IMR-90 (cell line): Measurements from ENCODE around the gene AGBL1. TPM values are rescaled to one million over a fixed set of nuclear protein-coding genes. Genes with fewer than 3 reads are reported as not detected.

Experiments used
- ATAC-seq: fragments of 200-7000 bp; cut with Tn5 transposase; 2 replicates; pipeline ENCODE4 v1.9.1; 2020; ENCODE audit warnings: low read depth, mild to moderate bottlenecking, moderate library complexity
- BruUV-seq: library from RNA; stranded (reverse); fragments of 400-500 nt; replicated peaks from 2 replicates; lab custom pipeline; 2021; lab: Mats Ljungman, UMichigan
- CTCF ChIA-PET: fragments of 300-600 bp; formaldehyde crosslinking; extraction: SDS; loops from one replicate; lab custom pipeline; 2021; ENCODE audit warnings: antibody characterized with exemption; lab: Yijun Ruan, JAX
- POLR2A ChIA-PET: fragments of 300-600 bp; sonication (Branson Sonifier 250); formaldehyde crosslinking; loops from one replicate; lab custom pipeline; 2022; ENCODE audit warnings: antibody characterized with exemption; ENCODE audit not compliant: unreplicated experiment; lab: Charles Lee
- DNase-seq: peaks from one replicate; pipeline ENCODE4 v3.0.0; 2013
- H2AFZ ChIP-seq: replicated peaks from 2 replicates; pipeline ENCODE3; 2013; ENCODE audit warnings: low read length, mild to moderate bottlenecking; ENCODE audit not compliant: poor library complexity
- H2AK5ac ChIP-seq: 2 replicates; pipeline ENCODE4 v1.6.1; 2013; ENCODE audit warnings: low read depth, low read length, inconsistent platforms
- H2AK9ac ChIP-seq: replicated peaks from 2 replicates; pipeline ENCODE3; 2013; ENCODE audit warnings: mild to moderate bottlenecking, low read depth, low read length, moderate library complexity; ENCODE audit not compliant: poor library complexity
- H2BK120ac ChIP-seq: 2 replicates; pipeline ENCODE4 v1.6.1; 2013; ENCODE audit warnings: low read depth, low read length, inconsistent platforms
- H2BK15ac ChIP-seq: 3 replicates; pipeline ENCODE4 v1.6.1; 2013; ENCODE audit warnings: low read depth, low read length, inconsistent platforms
- H2BK20ac ChIP-seq: 2 replicates; pipeline ENCODE4 v1.6.1; 2013; ENCODE audit warnings: low read depth, mild to moderate bottlenecking, inconsistent platforms, low read length, moderate library complexity
- H2BK5ac ChIP-seq: 2 replicates; pipeline ENCODE4 v1.6.1; 2013; ENCODE audit warnings: mild to moderate bottlenecking, low read depth, low read length, inconsistent platforms; ENCODE audit not compliant: poor library complexity, severe bottlenecking
- H3K14ac ChIP-seq: replicated peaks from 2 replicates; pipeline ENCODE4 v1.6.1; 2013; ENCODE audit warnings: low read depth, low read length, inconsistent platforms
- H3K18ac ChIP-seq: 2 replicates; pipeline ENCODE4 v1.6.1; 2013; ENCODE audit warnings: low read depth, low read length, control low read depth
- H3K23ac ChIP-seq: 2 replicates; pipeline ENCODE4 v1.6.1; 2013; ENCODE audit warnings: low read depth, low read length, inconsistent platforms
- H3K27ac ChIP-seq: 2 replicates; pipeline ENCODE4 v1.5.1; 2013; ENCODE audit warnings: mild to moderate bottlenecking, control low read depth, low read length; ENCODE audit not compliant: insufficient read depth
- H3K27me3 ChIP-seq: 2 replicates; pipeline ENCODE4 v1.6.1; 2013; ENCODE audit warnings: low read length; ENCODE audit not compliant: control insufficient read depth, insufficient read depth
- H3K36me3 ChIP-seq: 2 replicates; pipeline ENCODE4 v1.6.1; 2013; ENCODE audit warnings: low read length, mixed read lengths; ENCODE audit not compliant: control insufficient read depth, insufficient read depth
- H3K4ac ChIP-seq: 2 replicates; pipeline ENCODE4 v1.6.1; 2013; ENCODE audit warnings: low read depth, low read length, inconsistent platforms
- H3K4me1 ChIP-seq: 2 replicates; pipeline ENCODE4 v1.6.1; 2013; ENCODE audit warnings: low read length, mixed read lengths; ENCODE audit not compliant: control insufficient read depth, insufficient read depth
- H3K4me2 ChIP-seq: 2 replicates; pipeline ENCODE4 v1.6.1; 2013; ENCODE audit warnings: low read depth, mild to moderate bottlenecking, control low read depth, low read length, moderate library complexity
- H3K4me3 ChIP-seq: 2 replicates; pipeline ENCODE4 v1.5.1; 2013; ENCODE audit warnings: low read depth, mild to moderate bottlenecking, control low read depth, low read length, moderate library complexity; ENCODE audit not compliant: insufficient read depth
- H3K56ac ChIP-seq: 2 replicates; pipeline ENCODE4 v1.6.1; 2013; ENCODE audit warnings: low read length, inconsistent platforms; ENCODE audit not compliant: insufficient read depth; ENCODE audit errors: extremely low read depth
- H3K79me1 ChIP-seq, 2 experiments: 2 replicates each; pipeline ENCODE4 v1.6.1; 2013; ENCODE audit warnings: low read length in 2 of 2, inconsistent platforms in 1 of 2, low read depth in 1 of 2
- H3K9ac ChIP-seq: 2 replicates; pipeline ENCODE4 v1.6.1; 2013; ENCODE audit warnings: low read depth, low read length, control low read depth
- H3K9me1 ChIP-seq: 2 replicates; pipeline ENCODE4 v1.6.1; 2013; ENCODE audit warnings: low read length, inconsistent platforms; ENCODE audit not compliant: insufficient read depth
- H3K9me3 ChIP-seq: 2 replicates; pipeline ENCODE4 v1.6.1; 2013; ENCODE audit warnings: low read length; ENCODE audit not compliant: control insufficient read depth, insufficient read depth
- H4K20me1 ChIP-seq: 2 replicates; pipeline ENCODE4 v1.6.1; 2013; ENCODE audit warnings: low read length, inconsistent platforms; ENCODE audit not compliant: insufficient read depth
- H4K5ac ChIP-seq: 2 replicates; pipeline ENCODE4 v1.6.1; 2013; ENCODE audit warnings: mild to moderate bottlenecking, low read depth, low read length, control low read depth
- H4K8ac ChIP-seq, 2 experiments: 2 replicates each; pipeline ENCODE4 v1.6.1; 2013; ENCODE audit warnings: low read depth in 2 of 2, low read length in 2 of 2, control low read depth in 1 of 2, inconsistent platforms in 1 of 2
- H4K91ac ChIP-seq: 2 replicates; pipeline ENCODE4 v1.6.1; 2013; ENCODE audit warnings: low read depth, low read length, inconsistent platforms; ENCODE audit not compliant: insufficient read depth
- BHLHE40 ChIP-seq: fragments of 150-350 bp; IDR thresholded peaks from 2 replicates; pipeline ENCODE4 v1.6.1; 2016; ENCODE audit warnings: mild to moderate bottlenecking, low read depth, low read length
- CEBPB ChIP-seq: IDR thresholded peaks from 2 replicates; pipeline ENCODE4 v1.6.1; 2012; ENCODE audit warnings: low read depth, low read length, improper control_type of control experiment
- CHD1 ChIP-seq: IDR thresholded peaks from 2 replicates; pipeline ENCODE4 v1.6.1; 2012; ENCODE audit warnings: low read depth, low read length, improper control_type of control experiment
- CTCF ChIP-seq: conservative IDR thresholded peaks from 2 replicates; pipeline ENCODE4 v1.5.1; 2012; ENCODE audit warnings: mild to moderate bottlenecking, low read depth, low read length, improper control_type of control experiment
- ELK1 ChIP-seq: fragments of 150-350 bp; IDR thresholded peaks from 2 replicates; pipeline ENCODE4 v1.6.1; 2016; ENCODE audit warnings: low read depth, mild to moderate bottlenecking, low read length, moderate library complexity, borderline replicate concordance
- FOS ChIP-seq: fragments of 150-350 bp; IDR thresholded peaks from 2 replicates; pipeline ENCODE4 v1.6.1; 2016; ENCODE audit warnings: low read depth, low read length
- MAFK ChIP-seq: IDR thresholded peaks from 2 replicates; pipeline ENCODE4 v1.6.1; 2012; ENCODE audit warnings: low read depth, low read length, improper control_type of control experiment
- MAZ ChIP-seq: IDR thresholded peaks from 2 replicates; pipeline ENCODE4 v1.6.1; 2012; ENCODE audit warnings: low read depth, mild to moderate bottlenecking, low read length, improper control_type of control experiment, moderate library complexity, borderline replicate concordance
- MXI1 ChIP-seq: IDR thresholded peaks from 2 replicates; pipeline ENCODE4 v1.6.1; 2012; ENCODE audit warnings: low read depth, mild to moderate bottlenecking, low read length, moderate library complexity, borderline replicate concordance
- NFE2L2 ChIP-seq: fragments of 150-350 bp; IDR thresholded peaks from 2 replicates; pipeline ENCODE4 v1.6.1; 2016; ENCODE audit warnings: low read depth, mild to moderate bottlenecking, low read length
- POLR2A ChIP-seq: IDR thresholded peaks from 2 replicates; pipeline ENCODE4 v1.6.1; 2012; ENCODE audit warnings: mild to moderate bottlenecking, low read depth, low read length
- RAD21 ChIP-seq: IDR thresholded peaks from 2 replicates; pipeline ENCODE4 v1.6.1; 2012; ENCODE audit warnings: low read length, improper control_type of control experiment
- RCOR1 ChIP-seq: IDR thresholded peaks from 2 replicates; pipeline ENCODE4 v1.6.1; 2012; ENCODE audit warnings: mild to moderate bottlenecking, low read length, improper control_type of control experiment; ENCODE audit not compliant: insufficient replicate concordance
- RFX5 ChIP-seq: IDR thresholded peaks from 2 replicates; pipeline ENCODE4 v1.8.0; 2012; ENCODE audit warnings: low read depth, mild to moderate bottlenecking, low read length, moderate library complexity
- SMC3 ChIP-seq: fragments of 150-350 bp; IDR thresholded peaks from 2 replicates; pipeline ENCODE4 v1.6.1; 2016; ENCODE audit warnings: low read depth, mild to moderate bottlenecking, antibody characterized with exemption, low read length, moderate library complexity
- USF2 ChIP-seq: fragments of 150-350 bp; IDR thresholded peaks from 2 replicates; pipeline ENCODE4 v1.6.1; 2017; ENCODE audit warnings: mild to moderate bottlenecking, antibody characterized with exemption, low read length, low read depth
- WGBS, 2 experiments: methylation state at CpG; one replicate each; pipeline versions ENCODE4 v1.1.5 to v1.1.7; 2013; ENCODE audit warnings: missing lambda C conversion rate in 2 of 2; ENCODE audit not compliant: insufficient read length in 1 of 2; ENCODE audit errors: extremely low coverage in 2 of 2; 5-methylcytosine and 5-hydroxymethylcytosine counted together
- dilution Hi-C: fragments of 300-500 bp; cut with HindIII; formaldehyde crosslinking; loops from one replicate; pipeline ENCODE4 v1.14.3; 2018; ENCODE audit warnings: low sequenced_read_pairs; ENCODE audit not compliant: unreplicated experiment
- in situ Hi-C: fragments of 300-500 bp; cut with MboI; formaldehyde crosslinking; loops from 3 replicates; pipeline ENCODE4 v1.14.3; 2019; ENCODE audit warnings: low sequenced_read_pairs, inconsistent platforms, mixed read lengths
- intact Hi-C: fragments of 100-400 bp; cut with micrococcal nuclease; formaldehyde crosslinking; loops from 2 replicates; pipeline ENCODE4 v1.10.0; 2022
- polyA plus RNA-seq, 3 experiments: library from polyadenylated mRNA; depleted of rRNA; stranded (reverse); fragments of >200 nt; gene quantifications; 2 replicates each; pipeline ENCODE4 v1.2.3, GENCODE V29; 2012; ENCODE audit warnings: low replicate concordance in 1 of 3
- total RNA-seq: library from RNA; depleted of rRNA; stranded (reverse); fragments of >200 nt; gene quantifications from 2 replicates; pipeline ENCODE4 v1.2.3, GENCODE V29; 2012

AGBL1 gene
- total and polyA plus RNA-seq, 2 of the 4 experiments (the other 2 are of a cell fraction): not detected

GRCh38 chr15:86849136-86849535 lies 769.5 kb downstream of the AGBL1 start:
- no peaks in the 10 kb centered on the region for H3K36me3 ChIP-seq
- BruUV-seq: no TSS peak
- no peak overlapping the region for H2BK5ac ChIP-seq
- H3K9me3 ChIP-seq: peaks cover 14% of the 10 kb centered on the region
- no peak overlapping the region for H3K9ac ChIP-seq
- H2BK120ac ChIP-seq: no peak overlapping the region
- ChIA-PET POLR2A (no interaction called here), CTCF (interaction anchor here (0.6 to 0.7 kb wide), 2 partner anchors 8 to 132 kb away, joined by 3 to 5 read pairs; no protein-coding TSS in a partner anchor)
- no peaks in the 10 kb centered on the region for H3K4me1 ChIP-seq
- 20% methylated on average over 1 of the region's 5 CpGs; no CpG with 5 or more reads in 1 of the 2 experiments for WGBS, 2 experiments
- H3K27me3 ChIP-seq: no peaks in the 10 kb centered on the region
- H4K8ac ChIP-seq: no peak overlapping the region
- H2AK5ac ChIP-seq: no peak overlapping the region
- dilution Hi-C loops: no loop called here
- no peaks in the 10 kb centered on the region for H3K79me1 ChIP-seq
- no peak overlapping the region for H3K27ac ChIP-seq
- no peak overlapping the region for H3K4me3 ChIP-seq
- no peak overlapping the region for H2AK9ac ChIP-seq
- DNase-seq (no peak), ATAC-seq (no peak)
- no peak overlapping the region for H3K14ac ChIP-seq
- no peak overlapping the region for H3K4ac ChIP-seq
- TF ChIP-seq CTCF (no peak), FOS (no peak), POLR2A (no peak), CEBPB (no peak), MXI1 (no peak), USF2 (no peak), RCOR1 (no peak), RFX5 (no peak), SMC3 (no peak), MAFK (no peak), RAD21 (no peak), ELK1 (no peak), MAZ (no peak), CHD1 (no peak), NFE2L2 (no peak), BHLHE40 (no peak)
- no peak overlapping the region for H4K5ac ChIP-seq
- no peak overlapping the region for H3K56ac ChIP-seq
- in situ Hi-C loops: no loop called here
- no peak overlapping the region for H4K91ac ChIP-seq
- no peak overlapping the region for H3K23ac ChIP-seq
- no peaks in the 10 kb centered on the region for H4K20me1 ChIP-seq
- no peaks in the 10 kb centered on the region for H3K9me1 ChIP-seq
- no peak overlapping the region for H2AFZ ChIP-seq
- no peak overlapping the region for H3K18ac ChIP-seq
- intact Hi-C loops: no loop called here
- H2BK20ac ChIP-seq: no peak overlapping the region
- H3K4me2 ChIP-seq: no peak overlapping the region
- H2BK15ac ChIP-seq: no peak overlapping the region
